Peyer's patch (tissue), 4 donors: ENCODE results near the gene POPDC2.

Experiments used
- POLR2A ChIP-seq, 2 donors: fragments of 450-650 bp; IDR thresholded peaks; one replicate each; pipeline ENCODE4 v1.5.1; 2017; ENCODE audit warnings: antibody characterized with exemption in 2 of 2, mild to moderate bottlenecking in 2 of 2, moderate library complexity in 2 of 2
- TF ChIP-seq, protein P1 (sequence below), 6 experiments: fragments of 450-650 bp in 4 of 6; fragments of 200-600 bp in 2 of 6; sonication (generic) in 1 of 6; IDR thresholded peaks; one replicate each; pipeline ENCODE4 v1.5.1; 2017 to 2019; ENCODE audit warnings: antibody characterized with exemption in 6 of 6, mild to moderate bottlenecking in 3 of 6, moderate library complexity in 1 of 6

DNA sequence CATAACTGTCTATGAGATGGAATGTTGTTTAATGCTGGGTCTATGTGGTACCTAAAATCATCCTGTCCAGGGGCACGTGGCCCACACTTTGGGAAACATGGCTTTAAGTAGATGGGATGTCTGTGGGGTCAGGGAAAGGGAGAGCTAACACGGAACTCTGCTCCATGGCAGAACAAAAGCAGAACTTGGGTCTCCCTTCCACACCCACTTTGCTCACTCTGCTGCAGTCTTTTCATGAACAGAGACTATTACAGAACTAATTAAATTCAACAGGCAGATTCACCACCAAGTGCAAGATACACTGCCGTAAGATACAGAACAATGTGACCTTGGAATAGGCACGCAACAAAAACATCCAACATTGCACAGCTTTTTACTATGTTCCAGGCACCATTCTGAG is 28.2 kb downstream of the POPDC2 start:
- TF ChIP-seq, protein P1, sequence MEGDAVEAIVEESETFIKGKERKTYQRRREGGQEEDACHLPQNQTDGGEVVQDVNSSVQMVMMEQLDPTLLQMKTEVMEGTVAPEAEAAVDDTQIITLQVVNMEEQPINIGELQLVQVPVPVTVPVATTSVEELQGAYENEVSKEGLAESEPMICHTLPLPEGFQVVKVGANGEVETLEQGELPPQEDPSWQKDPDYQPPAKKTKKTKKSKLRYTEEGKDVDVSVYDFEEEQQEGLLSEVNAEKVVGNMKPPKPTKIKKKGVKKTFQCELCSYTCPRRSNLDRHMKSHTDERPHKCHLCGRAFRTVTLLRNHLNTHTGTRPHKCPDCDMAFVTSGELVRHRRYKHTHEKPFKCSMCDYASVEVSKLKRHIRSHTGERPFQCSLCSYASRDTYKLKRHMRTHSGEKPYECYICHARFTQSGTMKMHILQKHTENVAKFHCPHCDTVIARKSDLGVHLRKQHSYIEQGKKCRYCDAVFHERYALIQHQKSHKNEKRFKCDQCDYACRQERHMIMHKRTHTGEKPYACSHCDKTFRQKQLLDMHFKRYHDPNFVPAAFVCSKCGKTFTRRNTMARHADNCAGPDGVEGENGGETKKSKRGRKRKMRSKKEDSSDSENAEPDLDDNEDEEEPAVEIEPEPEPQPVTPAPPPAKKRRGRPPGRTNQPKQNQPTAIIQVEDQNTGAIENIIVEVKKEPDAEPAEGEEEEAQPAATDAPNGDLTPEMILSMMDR (IDR thresholded peaks at IDR 0.05) = no peak
- TF ChIP-seq POLR2A (IDR thresholded peaks at IDR 0.05) = no peak
